ENCODE measurements around the gene ZBTB20.

DNA sequence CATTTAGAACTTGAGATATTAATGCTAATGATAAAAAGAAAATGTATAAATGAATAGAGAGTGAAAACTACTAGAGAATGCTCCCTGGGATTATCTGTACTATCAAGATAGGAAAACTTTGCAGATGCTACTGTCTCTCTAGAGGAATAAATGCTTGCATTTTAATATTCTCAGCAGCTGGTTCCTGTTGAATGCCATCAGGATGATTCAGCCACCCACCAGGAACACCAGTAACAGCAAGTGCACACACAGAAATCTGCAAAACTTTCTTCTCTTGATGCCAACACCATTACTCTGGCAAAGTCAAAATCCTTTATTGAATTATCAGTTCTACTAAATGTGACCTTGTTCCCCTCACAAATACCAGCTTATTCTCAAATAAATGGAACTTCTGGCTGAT, 704.8 kb downstream of the ZBTB20 start:
- TF ChIP-seq CTCF (IDR thresholded peaks at IDR 0.05; ENCODE audit: low read depth, low read length), result no peak
- TF ChIP-seq EZH2phosphoT487 (IDR thresholded peaks at IDR 0.05; ENCODE audit: low read depth), result no peak

All from OCI-LY3 (cell line).